GM18511 (cell line): ENCODE measurements around the gene DOCK6.

Experiments
- ATAC-seq: cut with Tn5 transposase; IDR thresholded peaks from one replicate; pipeline ENCODE4 v1.9.1; 2021; ENCODE audit warnings: mild to moderate bottlenecking, moderate library complexity; ENCODE audit not compliant: unreplicated experiment

The DOCK6 gene, protein sequence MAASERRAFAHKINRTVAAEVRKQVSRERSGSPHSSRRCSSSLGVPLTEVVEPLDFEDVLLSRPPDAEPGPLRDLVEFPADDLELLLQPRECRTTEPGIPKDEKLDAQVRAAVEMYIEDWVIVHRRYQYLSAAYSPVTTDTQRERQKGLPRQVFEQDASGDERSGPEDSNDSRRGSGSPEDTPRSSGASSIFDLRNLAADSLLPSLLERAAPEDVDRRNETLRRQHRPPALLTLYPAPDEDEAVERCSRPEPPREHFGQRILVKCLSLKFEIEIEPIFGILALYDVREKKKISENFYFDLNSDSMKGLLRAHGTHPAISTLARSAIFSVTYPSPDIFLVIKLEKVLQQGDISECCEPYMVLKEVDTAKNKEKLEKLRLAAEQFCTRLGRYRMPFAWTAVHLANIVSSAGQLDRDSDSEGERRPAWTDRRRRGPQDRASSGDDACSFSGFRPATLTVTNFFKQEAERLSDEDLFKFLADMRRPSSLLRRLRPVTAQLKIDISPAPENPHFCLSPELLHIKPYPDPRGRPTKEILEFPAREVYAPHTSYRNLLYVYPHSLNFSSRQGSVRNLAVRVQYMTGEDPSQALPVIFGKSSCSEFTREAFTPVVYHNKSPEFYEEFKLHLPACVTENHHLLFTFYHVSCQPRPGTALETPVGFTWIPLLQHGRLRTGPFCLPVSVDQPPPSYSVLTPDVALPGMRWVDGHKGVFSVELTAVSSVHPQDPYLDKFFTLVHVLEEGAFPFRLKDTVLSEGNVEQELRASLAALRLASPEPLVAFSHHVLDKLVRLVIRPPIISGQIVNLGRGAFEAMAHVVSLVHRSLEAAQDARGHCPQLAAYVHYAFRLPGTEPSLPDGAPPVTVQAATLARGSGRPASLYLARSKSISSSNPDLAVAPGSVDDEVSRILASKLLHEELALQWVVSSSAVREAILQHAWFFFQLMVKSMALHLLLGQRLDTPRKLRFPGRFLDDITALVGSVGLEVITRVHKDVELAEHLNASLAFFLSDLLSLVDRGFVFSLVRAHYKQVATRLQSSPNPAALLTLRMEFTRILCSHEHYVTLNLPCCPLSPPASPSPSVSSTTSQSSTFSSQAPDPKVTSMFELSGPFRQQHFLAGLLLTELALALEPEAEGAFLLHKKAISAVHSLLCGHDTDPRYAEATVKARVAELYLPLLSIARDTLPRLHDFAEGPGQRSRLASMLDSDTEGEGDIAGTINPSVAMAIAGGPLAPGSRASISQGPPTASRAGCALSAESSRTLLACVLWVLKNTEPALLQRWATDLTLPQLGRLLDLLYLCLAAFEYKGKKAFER (N-terminal part only)

DNA sequence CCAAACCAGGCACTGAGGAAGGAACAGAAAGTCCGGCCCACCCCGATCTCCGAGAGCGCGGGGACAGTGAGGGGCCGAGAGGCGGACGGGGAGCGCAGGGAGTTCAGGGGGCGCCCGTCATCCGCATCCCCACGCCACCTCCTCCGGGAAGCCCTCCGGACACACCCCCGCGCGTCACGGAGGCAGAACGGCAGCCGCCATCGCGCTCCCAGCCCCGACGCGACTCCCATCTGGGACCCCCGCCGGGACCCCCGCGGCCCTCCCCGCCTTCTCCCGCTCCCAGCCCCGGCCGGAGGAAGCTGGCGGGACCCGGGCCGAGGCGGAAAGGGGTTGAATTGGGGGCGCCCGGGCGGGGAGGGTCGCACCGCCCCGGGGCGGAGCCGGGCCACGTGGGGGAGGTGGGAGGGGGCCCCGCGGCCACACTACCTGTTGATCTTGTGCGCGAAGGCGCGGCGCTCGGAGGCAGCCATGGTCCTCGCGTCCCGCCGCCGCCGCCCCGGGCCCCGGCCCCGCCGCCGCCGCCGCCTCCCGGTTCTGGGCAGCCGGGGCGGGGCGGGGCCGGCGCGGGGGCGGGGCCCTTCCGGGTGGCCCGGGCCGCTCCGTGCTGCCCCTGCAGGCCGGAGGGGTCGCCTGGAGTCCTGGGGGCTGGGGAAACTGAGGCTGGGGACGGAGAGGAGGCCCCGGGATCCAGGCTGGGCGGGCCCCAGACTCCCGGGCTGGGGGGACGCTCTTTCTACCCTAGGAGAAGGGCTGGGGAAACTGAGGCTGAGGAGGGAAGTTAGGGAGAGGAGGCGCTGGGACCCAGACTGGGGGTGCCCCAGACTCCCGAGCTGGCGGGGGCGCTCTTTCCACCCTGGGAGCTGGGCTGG lies at the start of gene DOCK6:
TSS of gene DOCK6 (minus strand) at position 554 of the 869 bp plus-strand sequence. CDS start at position 470, 84 bp downstream.
- no peak for ATAC-seq

DNA sequence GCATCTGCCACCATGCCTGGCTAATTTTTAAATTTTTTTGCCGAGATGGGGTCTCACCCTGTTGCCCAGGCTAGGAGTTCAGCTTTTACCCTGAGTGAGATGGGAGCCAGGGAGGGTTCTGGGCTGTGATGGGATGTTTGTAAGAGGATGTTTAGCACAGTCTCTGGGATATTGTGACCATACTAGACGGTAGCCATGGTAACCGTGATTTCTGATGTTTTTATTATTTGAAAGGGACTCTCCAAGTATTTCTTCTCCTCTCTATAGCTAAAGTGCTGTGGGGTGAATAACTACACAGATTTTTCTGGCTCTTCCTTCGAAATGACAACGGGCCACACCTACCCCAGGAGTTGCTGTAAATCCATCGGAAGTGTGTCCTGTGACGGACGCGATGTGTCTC lies 44.0 kb upstream of the DOCK6 start:
- ATAC-seq: no peak

DNA sequence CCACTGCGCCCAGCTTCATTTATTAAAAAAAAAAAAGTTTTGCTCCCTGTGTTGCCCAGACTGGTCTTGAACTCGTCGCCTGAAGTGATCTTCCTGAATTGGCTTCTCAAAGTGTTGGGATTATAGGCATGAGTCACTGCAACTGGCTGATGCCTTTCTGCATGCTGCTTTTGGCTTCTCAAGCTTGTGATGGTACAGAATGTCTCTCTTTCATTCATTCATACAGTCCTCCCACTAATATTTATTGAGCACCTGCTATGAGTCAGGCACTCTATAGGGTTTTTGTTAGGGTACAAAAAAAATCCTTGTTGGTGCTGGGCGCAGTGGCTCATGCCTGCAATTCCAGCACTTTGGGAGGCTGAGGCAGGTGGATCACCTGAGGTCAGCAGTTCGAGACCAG lies 42.6 kb upstream of the DOCK6 start:
- no peak for ATAC-seq

DNA sequence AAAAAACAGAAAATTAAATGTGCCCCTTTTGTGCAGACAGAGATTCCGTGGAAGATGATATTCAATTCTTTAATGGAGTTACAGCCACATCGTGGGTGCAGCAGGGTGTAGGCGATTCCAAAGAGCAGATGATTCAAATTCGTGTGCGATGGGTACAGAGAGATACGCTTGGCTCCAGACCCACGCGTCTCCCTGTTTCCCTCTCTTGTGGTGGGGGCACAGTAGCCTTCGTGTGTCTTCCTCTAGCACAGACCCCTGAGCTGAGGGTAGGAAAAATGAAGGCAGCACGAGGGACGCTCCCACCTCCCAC lies 38.4 kb upstream of the DOCK6 start:
- ATAC-seq: no peak

DNA sequence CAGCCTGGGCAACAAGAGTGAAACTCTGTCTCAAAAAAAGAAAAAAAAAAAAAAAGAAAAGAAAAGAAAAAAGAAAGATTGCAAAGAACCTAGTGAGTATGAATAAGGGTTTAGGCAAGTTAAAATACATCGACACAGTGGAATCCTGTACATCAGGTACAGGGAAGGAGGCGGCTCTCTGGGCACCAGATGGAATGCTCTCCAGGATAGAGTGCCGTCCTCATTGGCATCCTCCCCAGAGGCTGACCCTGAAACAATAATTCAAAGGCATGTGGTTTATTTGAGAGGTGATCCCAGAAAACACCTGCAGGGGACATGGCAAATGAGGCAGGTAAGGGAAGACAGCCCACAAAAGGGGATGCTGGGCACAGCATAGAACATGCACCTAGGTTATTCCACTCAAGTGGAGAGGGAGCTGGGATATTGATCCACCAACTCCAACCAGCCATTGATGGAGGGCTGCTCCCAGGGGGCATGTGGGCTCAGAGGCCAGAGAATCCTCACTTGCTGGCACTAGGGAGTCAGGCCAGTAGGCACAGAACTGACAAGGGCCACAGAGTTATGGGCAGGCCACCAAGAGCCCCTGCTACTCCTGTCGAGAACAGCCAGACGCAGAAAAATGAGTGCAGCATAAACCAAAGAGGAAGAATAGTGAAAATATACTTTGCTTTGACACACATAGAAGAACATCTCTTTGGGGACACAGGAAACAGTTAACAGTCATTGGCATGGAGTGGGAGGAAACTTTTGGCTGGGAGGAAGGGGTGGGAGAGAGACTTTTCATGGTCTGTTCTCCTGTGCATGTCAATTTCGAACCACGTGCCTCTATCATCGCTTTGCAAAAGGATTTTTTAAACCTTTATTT lies 37.9 kb upstream of the DOCK6 start:
- no peak for ATAC-seq

DNA sequence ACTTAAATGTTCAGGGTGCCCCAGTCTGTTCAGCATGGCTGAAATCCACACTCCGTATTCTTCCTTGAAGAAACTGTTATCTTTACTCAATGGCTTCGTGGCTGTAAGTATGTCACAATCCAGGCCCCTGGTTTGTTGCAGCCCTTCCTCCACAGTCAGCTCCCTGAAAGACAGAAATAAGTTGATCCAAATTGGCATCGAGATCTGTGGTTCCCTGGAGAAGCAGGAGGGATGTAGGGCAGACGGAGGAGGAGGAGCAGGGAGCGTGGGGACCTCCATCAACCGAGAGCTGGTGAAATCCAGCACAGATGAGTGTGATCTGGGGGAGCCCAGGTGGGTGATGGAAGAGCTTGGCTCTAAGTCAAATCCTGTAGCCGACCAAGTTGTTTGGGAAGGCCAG lies 33.9 kb upstream of the DOCK6 start:
- no peak for ATAC-seq

DNA sequence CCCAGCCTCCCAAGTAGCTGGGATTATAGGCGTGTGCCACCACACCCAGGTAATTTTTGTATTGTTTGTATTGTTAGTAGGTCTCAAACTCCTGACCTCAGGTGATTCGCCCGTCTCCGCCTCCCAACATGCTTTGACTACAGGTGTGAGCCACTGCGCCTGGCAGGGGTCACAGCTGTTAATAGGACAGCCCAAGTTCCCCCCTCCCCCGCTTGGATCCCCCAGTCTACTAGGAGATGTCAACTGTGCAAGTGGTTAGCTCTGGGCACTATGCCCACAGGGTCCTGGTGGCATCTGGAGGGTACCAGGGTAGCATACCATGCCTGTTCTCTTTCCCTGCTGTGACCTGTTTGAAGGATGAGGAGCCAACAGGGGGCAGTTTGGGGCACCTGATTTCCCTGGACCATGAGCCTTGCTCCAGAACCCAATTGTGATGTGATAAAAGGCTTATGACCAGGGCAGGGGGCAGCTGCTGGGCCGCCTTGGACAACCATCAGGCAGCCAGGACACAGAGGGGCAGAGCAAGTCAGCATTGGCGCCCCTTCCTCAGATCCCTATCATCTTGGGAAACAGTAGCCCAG lies 33.4 kb upstream of the DOCK6 start, which contains the start of gene TSPAN16:
TSS of gene TSPAN16 (plus strand) at position 496 of the 581 bp plus-strand sequence. CDS start 138 bp downstream, outside the sequence.
- ATAC-seq: no peak

DNA sequence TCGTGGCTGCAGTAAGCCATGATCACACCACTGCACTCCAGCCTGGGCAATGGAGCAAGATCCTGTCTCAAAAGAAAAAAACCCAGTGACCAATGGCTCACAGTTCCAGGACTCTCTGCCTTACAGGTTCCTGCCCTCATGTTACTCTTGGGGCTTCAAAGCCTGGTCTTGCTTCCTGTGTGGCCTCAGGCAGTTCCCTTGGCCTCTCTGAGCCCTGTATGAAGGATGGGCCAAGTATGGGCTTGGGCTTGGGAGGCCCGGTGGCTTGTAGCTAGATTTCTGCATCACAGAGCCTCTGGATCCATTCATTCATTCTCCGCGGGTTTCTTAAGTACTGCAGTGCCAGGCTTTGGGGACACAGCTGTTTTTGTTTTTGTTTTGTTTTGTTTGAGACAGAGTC lies 32.9 kb upstream of the DOCK6 start:
- no peak for ATAC-seq

DNA sequence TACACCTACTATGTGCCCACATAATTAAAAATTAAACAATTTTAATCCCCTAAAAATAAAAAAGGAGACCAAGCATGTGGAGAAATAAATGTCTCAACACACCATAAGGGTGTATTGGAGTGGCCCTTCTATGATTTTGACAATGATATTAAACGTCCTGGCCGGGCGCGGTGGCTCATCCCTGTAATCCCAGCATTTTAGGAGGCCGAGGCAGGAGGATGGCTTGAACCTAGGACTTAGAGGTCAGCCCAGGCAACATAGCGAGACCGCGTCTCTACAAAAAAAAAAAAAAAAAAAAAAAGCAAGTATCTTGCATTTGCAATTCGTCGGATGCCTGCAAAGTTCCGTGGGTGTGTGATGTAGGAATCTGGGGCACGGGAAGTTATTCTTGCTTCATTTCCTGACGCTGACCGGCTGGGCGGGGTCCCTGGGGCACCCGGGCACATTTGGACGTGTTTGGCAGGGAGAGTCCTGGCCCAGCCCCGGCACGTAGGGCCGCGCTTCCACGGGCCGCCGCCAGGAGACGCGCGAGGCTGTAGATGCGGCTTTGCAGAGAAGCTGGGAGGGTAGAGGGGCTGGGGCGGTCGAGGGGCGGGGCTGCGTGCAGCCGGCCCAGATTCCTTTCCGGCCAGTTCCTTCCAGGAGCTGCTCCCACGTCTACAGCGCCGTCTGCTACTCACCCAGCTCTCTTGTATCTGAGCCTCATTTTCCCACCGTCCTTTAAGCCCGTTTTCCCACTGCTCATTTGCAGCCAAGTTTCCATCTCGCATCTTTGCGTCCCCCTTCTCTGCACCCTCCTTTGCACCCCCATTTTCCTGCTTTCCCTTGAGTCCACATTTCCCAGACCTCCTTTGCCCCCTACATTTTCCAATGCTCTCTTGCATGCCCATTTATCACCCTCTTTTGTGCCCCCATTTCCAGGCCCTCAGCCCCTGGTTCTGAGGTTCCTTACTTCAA lies 31.4 kb upstream of the DOCK6 start:
- peak; percentile 64 for ATAC-seq

DNA sequence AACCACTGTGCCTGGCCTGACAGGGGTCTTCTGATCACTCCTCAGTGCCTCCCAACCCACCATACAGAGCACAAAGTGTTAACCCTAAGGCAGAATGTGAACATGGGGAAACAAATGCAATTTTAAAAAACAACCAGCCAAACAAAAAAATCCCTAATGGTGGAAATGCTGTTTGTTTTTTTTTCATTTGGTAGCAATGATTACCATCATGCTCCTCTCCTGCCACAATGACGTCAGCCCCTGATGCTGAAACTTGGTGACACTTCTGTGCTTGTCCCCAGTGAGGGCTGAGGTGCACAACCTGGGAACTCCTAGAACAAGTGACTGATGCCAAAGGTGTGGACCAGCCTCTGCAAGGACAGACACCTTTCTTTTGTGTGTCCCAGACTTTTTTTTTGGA lies 29.7 kb upstream of the DOCK6 start:
- no peak for ATAC-seq

DNA sequence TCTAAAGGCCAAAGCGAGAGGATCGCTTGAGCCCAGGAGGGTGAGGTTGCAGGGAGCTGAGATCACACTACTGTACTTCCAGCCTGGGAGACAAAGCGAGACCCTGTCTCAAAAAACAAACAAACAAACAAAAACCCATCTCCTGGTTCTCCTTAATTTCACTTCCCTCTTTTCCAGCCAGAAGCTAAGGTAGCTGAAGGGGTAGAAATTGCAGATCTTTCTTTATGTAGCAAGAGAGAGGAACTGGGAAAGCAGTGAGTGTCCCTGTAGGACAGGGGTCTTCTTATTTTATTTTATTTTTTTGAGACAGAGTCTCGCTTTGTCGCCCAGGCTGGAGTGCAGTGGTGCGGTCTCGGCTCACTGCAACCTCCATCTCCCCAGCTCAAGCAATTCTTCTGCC lies 29.1 kb upstream of the DOCK6 start:
- ATAC-seq: no peak

DNA sequence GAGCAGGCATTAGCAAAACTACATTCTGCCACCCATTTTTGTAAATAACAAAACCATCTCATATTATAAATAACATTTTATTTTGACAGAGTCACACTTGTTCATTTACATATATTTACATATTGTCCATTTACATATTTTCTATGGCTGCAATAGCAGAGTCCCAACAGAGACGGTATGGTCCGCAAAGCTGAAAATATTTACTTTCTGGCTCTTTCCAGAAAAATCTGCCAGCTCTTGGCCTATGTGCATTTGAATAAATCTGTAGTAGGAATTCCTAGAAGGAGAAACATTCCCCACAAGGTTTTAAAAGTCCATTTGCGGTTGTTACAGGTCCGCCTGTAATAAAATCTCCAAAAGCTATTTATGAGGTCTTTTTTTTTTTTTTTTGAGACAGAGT lies 27.9 kb upstream of the DOCK6 start:
- no peak for ATAC-seq

DNA sequence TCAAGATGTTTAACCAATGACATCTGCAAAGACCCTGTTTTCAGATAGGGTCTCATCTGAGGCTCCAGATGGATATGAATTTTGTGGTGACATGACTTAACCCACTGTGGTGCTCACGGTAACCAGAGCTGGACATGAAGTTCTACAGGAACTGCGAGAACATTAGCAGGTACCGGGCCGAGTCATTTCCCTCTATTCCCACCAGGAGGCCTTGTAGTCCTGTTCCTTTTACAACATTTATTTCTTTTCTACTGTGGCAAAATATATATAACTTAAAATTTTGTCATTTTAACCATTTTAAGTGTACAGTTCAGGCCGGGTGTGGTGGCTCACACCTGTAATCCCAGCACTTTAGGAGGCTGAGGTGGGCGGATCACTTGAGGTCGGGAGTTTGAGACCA lies 26.0 kb upstream of the DOCK6 start:
- no peak for ATAC-seq

DNA sequence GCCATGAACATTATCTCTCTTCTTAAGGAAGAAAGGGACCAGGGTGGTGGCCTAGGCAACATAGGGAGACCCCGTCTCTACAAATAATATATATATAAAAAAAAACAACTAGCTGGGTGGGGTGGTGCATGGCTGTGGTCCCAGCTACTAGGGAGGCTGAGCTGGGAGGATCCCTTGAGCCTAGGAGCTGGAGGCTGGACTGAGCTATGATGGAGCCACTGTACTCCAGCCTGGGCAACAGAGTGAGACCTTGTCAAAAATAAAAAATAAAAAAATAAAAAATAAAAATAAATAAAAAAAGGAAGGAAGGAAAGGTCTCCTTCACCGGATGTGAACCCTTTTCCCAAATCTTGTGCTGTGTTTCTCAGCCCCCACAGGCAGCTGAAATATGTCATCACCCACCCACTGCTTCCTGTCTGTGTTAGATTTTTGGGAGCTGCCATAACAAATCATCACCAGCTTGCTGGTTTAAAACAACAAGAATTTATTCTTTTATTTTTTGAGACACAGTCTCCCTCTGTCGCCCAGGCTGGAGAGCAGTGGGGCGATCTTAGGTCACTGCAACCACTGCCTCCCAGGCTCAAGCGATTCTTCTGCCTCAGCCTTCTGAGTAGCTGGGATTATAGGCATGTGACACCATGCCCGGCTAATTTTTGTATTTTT lies 24.1 kb upstream of the DOCK6 start:
- no peak for ATAC-seq

DNA sequence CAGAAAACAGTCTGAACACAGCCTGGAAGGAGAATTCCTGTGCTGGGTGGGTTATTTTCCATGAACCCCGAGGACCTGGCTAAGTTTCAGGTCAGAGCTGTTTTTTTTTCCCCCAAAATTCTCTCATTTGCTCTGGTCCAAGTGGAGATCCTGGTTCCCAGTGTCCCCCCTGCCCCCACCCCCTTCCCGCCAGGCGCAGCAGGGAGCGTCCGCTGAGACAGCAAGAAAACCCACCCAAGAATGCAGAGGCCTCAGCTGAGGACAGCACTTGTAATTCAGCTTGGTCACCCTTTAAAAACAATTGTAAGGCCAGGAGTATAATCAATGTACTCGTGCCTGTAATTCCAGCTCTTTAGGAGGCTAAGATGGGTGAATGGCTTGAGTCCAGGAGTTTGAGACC lies 22.2 kb upstream of the DOCK6 start:
- no peak for ATAC-seq

DNA sequence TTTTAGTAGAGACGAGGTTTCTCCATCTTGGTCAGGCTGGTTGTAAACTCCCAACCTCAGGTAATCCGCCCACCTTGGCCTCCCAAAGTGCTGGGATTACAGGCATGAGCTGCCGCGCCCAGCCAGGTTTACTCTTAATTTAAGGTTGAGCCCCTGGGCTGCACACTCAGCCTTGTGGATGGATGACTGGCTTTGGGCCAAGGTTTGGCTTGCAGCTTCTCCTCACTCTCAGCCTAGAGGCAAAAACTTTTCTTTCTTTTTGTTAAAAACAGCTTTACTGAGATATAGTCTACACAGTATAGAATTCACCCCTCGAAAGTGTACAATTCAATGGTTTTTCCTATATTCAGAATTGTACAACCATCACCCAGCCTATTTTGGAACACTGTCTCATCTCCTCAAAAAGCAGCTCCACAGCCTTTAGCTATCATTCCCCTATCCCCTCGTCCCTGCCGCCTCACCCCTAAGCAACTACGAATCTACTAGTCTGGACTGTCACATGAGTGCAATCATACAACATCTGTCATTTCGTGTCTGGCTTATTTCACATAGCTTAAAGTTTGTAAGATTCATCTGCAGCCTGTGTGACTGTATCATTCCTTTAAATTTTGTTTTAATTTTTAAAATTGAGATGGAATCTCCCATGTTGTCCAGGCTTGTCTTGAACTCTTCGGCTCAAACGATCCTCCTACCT lies 19.2 kb upstream of the DOCK6 start:
- ATAC-seq: no peak
